K562 (cell line): ENCODE results near the gene CDH16. TPM values are rescaled to one million over a fixed set of nuclear protein-coding genes. Genes with fewer than 3 reads are reported as not detected.

Experiments used
- ATAC-seq: fragments of 200-7000 bp; cut with Tn5 transposase; 3 replicates; pipeline ENCODE4 v1.9.1; 2020; ENCODE audit warnings: moderate library complexity
- BruUV-seq: library from RNA; stranded (reverse); fragments of 400-500 nt; replicated peaks from 2 replicates; lab custom pipeline; 2021; lab: Mats Ljungman, UMichigan
- CTCF ChIA-PET: fragments of 300-600 bp; formaldehyde crosslinking; extraction: SDS; loops from one replicate; lab custom pipeline; 2021; ENCODE audit warnings: low intra/inter-chr PET ratio; lab: Yijun Ruan, JAX
- POLR2A ChIA-PET: fragments of 300-600, 350-650 bp; sonication (Branson Sonifier 250); formaldehyde crosslinking; extraction: SDS; loops from one replicate; lab custom pipeline; 2021; ENCODE audit warnings: antibody characterized with exemption, inconsistent platforms; lab: Yijun Ruan, JAX
- DNase-seq, 4 experiments: peaks; one replicate each; pipeline versions ENCODE4 v3.0.0 to v3.0.0-alpha.2; 2011 to 2018; ENCODE audit warnings: low spot score in 3 of 4, mixed read lengths in 3 of 4; ENCODE audit errors: extremely low read depth in 1 of 4
- FAIRE-seq: peaks from 2 replicates; lab custom pipeline; 2011; peaks lifted over from hg19 to GRCh38; lab: Jason Lieb, UNC
- H2AFZ ChIP-seq: 2 replicates; pipeline ENCODE4 v1.6.0; 2011; ENCODE audit warnings: low read depth, low read length, control low read depth, inconsistent platforms
- H3K27ac ChIP-seq: fragments of 200-600 bp; 3 replicates; pipeline ENCODE4 v1.8.0; 2011; ENCODE audit warnings: low read depth, mild to moderate bottlenecking, control low read depth, inconsistent platforms, low read length, moderate library complexity, mixed read lengths; ENCODE audit errors: extremely low read depth
- H3K27me3 ChIP-seq, 2 experiments: fragments of 300-600 bp in 1 of 2; 2 replicates in 1 of 2; 3 replicates in 1 of 2; pipeline versions ENCODE4 v1.6.0 to v1.8.0; 2011; ENCODE audit warnings: inconsistent platforms in 2 of 2, low read length in 2 of 2, mild to moderate bottlenecking in 1 of 2, mixed read lengths in 1 of 2, moderate library complexity in 1 of 2; ENCODE audit not compliant: control insufficient read depth in 2 of 2, insufficient read depth in 2 of 2
- H3K36me3 ChIP-seq: fragments of 300-600 bp; 3 replicates; pipeline ENCODE4 v1.8.0; 2011; ENCODE audit warnings: mild to moderate bottlenecking, low read length, inconsistent platforms; ENCODE audit not compliant: control insufficient read depth, insufficient read depth
- H3K4me1 ChIP-seq, 2 experiments: fragments of 200-600 bp in 1 of 2; replicated peaks in 1 of 2; 2 replicates in 1 of 2; 3 replicates in 1 of 2; pipeline versions ENCODE4 v1.5.1 to v1.8.0; 2011; ENCODE audit warnings: inconsistent platforms in 2 of 2, low read length in 2 of 2, mild to moderate bottlenecking in 1 of 2, mixed read lengths in 1 of 2, moderate library complexity in 1 of 2; ENCODE audit not compliant: control insufficient read depth in 2 of 2, insufficient read depth in 2 of 2
- H3K4me2 ChIP-seq: 2 replicates; pipeline ENCODE4 v1.6.1; 2011; ENCODE audit warnings: low read length, control low read depth, inconsistent platforms, mixed read lengths; ENCODE audit not compliant: insufficient read depth
- H3K4me3 ChIP-seq: fragments of 200-600 bp; sonication (generic), shearing (Covaris generic); 2 replicates; pipeline ENCODE4 v1.5.1; 2016; ENCODE audit warnings: control low read depth, inconsistent platforms
- H3K79me2 ChIP-seq: fragments of 200-600 bp; 3 replicates; pipeline ENCODE4 v1.8.0; 2011; ENCODE audit warnings: low read length, inconsistent platforms; ENCODE audit not compliant: control insufficient read depth, insufficient read depth
- H3K9ac ChIP-seq, 2 experiments: 2 replicates each; pipeline versions ENCODE4 v1.6.0 to v1.6.1; 2011; ENCODE audit warnings: low read depth in 2 of 2, low read length in 2 of 2, control low read depth in 1 of 2, inconsistent platforms in 1 of 2, mild to moderate bottlenecking in 1 of 2, mixed read lengths in 1 of 2; ENCODE audit not compliant: insufficient read depth in 1 of 2
- H3K9me1 ChIP-seq: one replicate; pipeline ENCODE4 v1.6.0; 2011; ENCODE audit warnings: inconsistent platforms, mild to moderate bottlenecking, low read length, moderate library complexity; ENCODE audit not compliant: control insufficient read depth, insufficient read depth
- H3K9me3 ChIP-seq: replicated peaks from 2 replicates; pipeline ENCODE4 v1.5.1; 2011; ENCODE audit warnings: low read depth, low read length, inconsistent platforms; ENCODE audit not compliant: control insufficient read depth, insufficient read depth
- H4K20me1 ChIP-seq: replicated peaks from 2 replicates; pipeline ENCODE4 v1.6.1; 2011; ENCODE audit warnings: low read length, inconsistent platforms, mixed read lengths; ENCODE audit not compliant: control insufficient read depth, insufficient read depth
- CBFA2T2 ChIP-seq: fragments of 450-650 bp; conservative IDR thresholded peaks from 2 replicates; pipeline ENCODE4 v1.6.1; 2017; ENCODE audit warnings: mild to moderate bottlenecking
- CBFA2T3 ChIP-seq: fragments of 450-650 bp; IDR thresholded peaks from 2 replicates; pipeline ENCODE4 v1.6.1; 2017
- EGR1 ChIP-seq: fragments of 450-650 bp; conservative IDR thresholded peaks from 2 replicates; pipeline ENCODE4 v1.6.1; 2017; ENCODE audit warnings: mild to moderate bottlenecking
- KDM1A ChIP-seq, 2 experiments: fragments of 450-650 bp; IDR thresholded peaks; 2 replicates each; pipeline ENCODE4 v1.6.1; 2016; ENCODE audit warnings: mild to moderate bottlenecking in 2 of 2
- WHSC1 ChIP-seq: IDR thresholded peaks from one replicate; pipeline ENCODE4 v1.6.1; 2012; ENCODE audit warnings: low read length, control low read depth, inconsistent platforms
- WGBS: fragments of 100-300 bp; shearing (Covaris generic); methylation state at CpG from one replicate; pipeline ENCODE4 v1.1.6; 2016; ENCODE audit warnings: low coverage, mixed read lengths; ENCODE audit not compliant: insufficient coverage; ENCODE audit errors: missing lambda C conversion rate; 5-methylcytosine and 5-hydroxymethylcytosine counted together
- in situ Hi-C: fragments of 300-500 bp; cut with MboI; formaldehyde crosslinking; loops from 4 replicates; pipeline ENCODE4 v1.15.0; 2018; ENCODE audit warnings: inconsistent platforms, mixed read lengths
- intact Hi-C: fragments of 100-400 bp; cut with micrococcal nuclease; formaldehyde crosslinking; loops from 2 replicates; pipeline ENCODE4 v1.14.2; 2022
- polyA plus RNA-seq, 8 experiments: library from polyadenylated mRNA; depleted of rRNA in 4 of 8; stranded (reverse) in 5 of 8; unstranded in 3 of 8; fragments of >200 nt; fragmentation: Nextera tagmentation in 2 of 8; fragmentation: Illumina TruSeq in 1 of 8; extraction: Ambion mirVana in 2 of 8; extraction: Trizol in 1 of 8; gene quantifications; 2 replicates each; pipeline versions ENCODE4 v1.2.1 to v1.2.3, GENCODE V29; 2011 to 2014; ENCODE audit warnings: inconsistent platforms in 1 of 8, missing spikeins in 1 of 8
- total RNA-seq, 7 experiments: library from RNA; depleted of rRNA in 6 of 7; stranded (reverse); fragments of >200 nt in 6 of 7; fragmentation: Illumina TruSeq in 2 of 7; extraction: Trizol in 2 of 7; gene quantifications; 2 replicates each; pipeline versions ENCODE4 v1.2.1 to v1.2.3, GENCODE V29; 2011 to 2021; ENCODE audit warnings: low replicate concordance in 1 of 7
- TF ChIP-seq, protein P1 (sequence below): fragments of 450-650 bp; IDR thresholded peaks from 2 replicates; pipeline ENCODE4 v1.6.1; 2017; ENCODE audit warnings: antibody characterized with exemption

The CDH16 gene
- total and polyA plus RNA-seq, 9 of the 15 experiments (the other 6 are each of a cell fraction or from before 2014, with no cell fraction given), result not detected

- WGBS, result 45% methylated on average over 4 of the region's 4 CpGs
- no peak for ATAC-seq
- no TSS peak for BruUV-seq
- POLR2A ChIA-PET, result interaction anchor here (0.5 to 2.8 kb wide), 5 partner anchors 11 to 38 kb away, joined by 3 to 11 read pairs (median 4); no protein-coding TSS in a partner anchor
- intact Hi-C loops, result no loop called here
- H3K4me1 ChIP-seq, result peaks cover 21 to 48% of the 10 kb centered on the region in 2 experiments
- peak; percentile 68 for TF ChIP-seq CBFA2T3
- TF ChIP-seq, protein P1, sequence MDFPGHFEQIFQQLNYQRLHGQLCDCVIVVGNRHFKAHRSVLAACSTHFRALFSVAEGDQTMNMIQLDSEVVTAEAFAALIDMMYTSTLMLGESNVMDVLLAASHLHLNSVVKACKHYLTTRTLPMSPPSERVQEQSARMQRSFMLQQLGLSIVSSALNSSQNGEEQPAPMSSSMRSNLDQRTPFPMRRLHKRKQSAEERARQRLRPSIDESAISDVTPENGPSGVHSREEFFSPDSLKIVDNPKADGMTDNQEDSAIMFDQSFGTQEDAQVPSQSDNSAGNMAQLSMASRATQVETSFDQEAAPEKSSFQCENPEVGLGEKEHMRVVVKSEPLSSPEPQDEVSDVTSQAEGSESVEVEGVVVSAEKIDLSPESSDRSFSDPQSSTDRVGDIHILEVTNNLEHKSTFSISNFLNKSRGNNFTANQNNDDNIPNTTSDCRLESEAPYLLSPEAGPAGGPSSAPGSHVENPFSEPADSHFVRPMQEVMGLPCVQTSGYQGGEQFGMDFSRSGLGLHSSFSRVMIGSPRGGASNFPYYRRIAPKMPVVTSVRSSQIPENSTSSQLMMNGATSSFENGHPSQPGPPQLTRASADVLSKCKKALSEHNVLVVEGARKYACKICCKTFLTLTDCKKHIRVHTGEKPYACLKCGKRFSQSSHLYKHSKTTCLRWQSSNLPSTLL, result no peak
- TF ChIP-seq WHSC1, result no peak
- TF ChIP-seq CBFA2T2, result peak; percentile 42
- TF ChIP-seq KDM1A (IDR thresholded peaks at IDR 0.05), result peak; percentile 42 to 46; a peak in 1 of 4 replicates
- TF ChIP-seq EGR1, result peak; percentile 60
- TF ChIP-seq, all 486 proteins: peak for 4
- CTCF ChIA-PET, result no interaction called here
- peaks cover 46% of the 10 kb centered on the region for H3K79me2 ChIP-seq
- in situ Hi-C loops, result loop anchor here (5.0 kb wide), 1 partner anchor 35 kb away; no protein-coding TSS in a partner anchor
- H3K27me3 ChIP-seq, result no peaks in the 10 kb centered on the region
- H3K9me1 ChIP-seq, result peaks cover 4% of the 10 kb centered on the region
- no peak overlapping the region for H3K27ac ChIP-seq
- H3K4me2 ChIP-seq, result no peak overlapping the region
- 0 out of 4 replicates have a peak overlapping the region, but pooled peaks of 1 of the 2 experiments have one; percentile 54 for H3K9ac ChIP-seq
- no peak overlapping the region for H2AFZ ChIP-seq
- peaks cover 28% of the 10 kb centered on the region; the same call in 2 of the 3 replicates for H3K36me3 ChIP-seq
- H3K9me3 ChIP-seq, result no peaks in the 10 kb centered on the region
- H3K4me3 ChIP-seq, result no peak overlapping the region
- DNase-seq (peak in 1 of 4 experiments; percentile 45), FAIRE-seq (peak; percentile 15)
- H4K20me1 ChIP-seq, result peaks cover 5% of the 10 kb centered on the region; the same call in 1 of the 2 replicates
Observed at GRCh38 chr16:66932076-66932475, 13.4 kb upstream of the CDH16 start.
